GM19452 (cell line): Measurements from ENCODE around the gene GPT2.
"Not testable (repeated sequence)": the region's sequence is repeated elsewhere in the genome, so short reads cannot be mapped to it uniquely, and the experiment has no call there.

Experiments used
- ATAC-seq: cut with Tn5 transposase; IDR thresholded peaks from one replicate; pipeline ENCODE4 v1.9.1; 2021; ENCODE audit not compliant: unreplicated experiment

GPT2 gene

DNA sequence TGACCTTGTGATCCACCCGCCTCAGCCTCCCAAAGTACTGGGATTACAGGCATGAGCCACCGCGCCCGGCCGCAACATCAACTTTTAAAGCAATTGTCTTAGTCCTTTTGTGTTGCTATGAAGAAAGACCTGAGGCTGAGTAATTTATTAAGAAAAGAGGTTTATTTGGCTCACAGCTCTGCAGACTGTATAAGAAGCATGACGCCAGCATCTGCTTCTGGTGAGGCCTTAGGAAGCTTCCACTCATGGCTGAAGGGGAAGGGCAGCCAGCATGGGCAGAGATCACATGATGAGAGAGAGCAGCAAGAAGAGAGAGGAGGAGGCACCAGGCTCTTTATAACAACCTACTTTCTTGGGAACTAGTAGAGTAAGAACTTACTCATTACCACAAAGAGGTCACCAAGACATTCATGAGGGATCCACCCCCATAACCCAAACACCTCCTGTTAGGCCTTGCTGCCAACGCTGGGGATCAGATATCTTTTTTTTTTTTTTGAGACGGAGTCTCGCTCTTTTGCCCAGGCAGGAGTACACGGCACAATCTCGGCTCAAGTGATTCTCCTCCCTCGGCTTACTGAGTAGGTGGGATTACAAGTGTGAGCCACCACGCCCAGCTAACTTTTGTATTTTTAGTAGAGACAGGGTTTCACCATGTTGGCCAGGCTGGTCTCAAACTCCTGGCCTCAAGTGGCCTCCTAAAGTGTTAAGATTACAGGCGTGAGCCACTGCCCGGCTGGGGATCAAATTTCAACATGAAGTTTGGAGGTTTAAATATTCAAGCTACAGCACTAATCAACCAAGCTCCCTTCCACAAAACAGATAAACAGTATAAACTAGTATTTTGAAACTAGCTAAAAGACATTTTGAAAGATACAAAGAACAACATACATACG, 21.4 kb upstream of the GPT2 start:
- no peak for ATAC-seq

DNA sequence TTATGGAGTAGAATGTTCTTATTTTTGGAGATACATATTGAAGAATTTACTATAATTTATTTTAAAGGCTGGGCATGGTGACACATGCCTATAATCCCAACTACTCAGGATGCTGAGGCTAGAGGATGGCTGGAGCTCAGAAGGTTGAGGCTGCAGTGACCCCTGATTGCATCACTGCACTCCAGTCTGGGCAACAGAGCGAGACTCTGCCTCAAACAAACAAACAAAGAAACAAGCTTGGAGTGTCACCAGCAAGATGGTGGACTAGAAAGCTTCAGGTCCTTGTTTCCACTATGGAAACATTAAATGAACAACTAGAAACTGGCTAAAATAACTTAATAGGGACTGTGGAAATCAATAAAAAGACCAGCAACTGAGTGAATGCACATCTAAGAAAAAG, 17.9 kb upstream of the GPT2 start:
- ATAC-seq: no peak

DNA sequence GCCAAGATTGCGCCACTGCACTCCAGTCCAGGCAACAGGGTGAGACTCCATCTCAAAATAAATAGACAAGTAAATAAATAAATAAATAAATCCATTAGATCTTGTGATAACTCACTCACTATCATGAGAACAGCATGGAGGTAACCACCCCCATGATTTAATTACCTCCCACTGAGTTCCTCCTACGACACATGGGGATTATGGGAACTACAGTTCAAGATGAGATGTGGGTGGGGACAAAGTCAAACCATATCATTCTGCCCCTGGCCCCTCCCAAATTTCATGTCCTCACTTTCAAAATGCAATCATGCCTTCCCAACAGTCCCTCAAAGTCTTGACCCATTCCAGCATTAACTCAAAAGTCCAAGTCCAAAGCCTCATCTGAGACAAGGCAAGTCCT, 16.7 kb upstream of the GPT2 start:
- ATAC-seq: not testable (repeated sequence)

DNA sequence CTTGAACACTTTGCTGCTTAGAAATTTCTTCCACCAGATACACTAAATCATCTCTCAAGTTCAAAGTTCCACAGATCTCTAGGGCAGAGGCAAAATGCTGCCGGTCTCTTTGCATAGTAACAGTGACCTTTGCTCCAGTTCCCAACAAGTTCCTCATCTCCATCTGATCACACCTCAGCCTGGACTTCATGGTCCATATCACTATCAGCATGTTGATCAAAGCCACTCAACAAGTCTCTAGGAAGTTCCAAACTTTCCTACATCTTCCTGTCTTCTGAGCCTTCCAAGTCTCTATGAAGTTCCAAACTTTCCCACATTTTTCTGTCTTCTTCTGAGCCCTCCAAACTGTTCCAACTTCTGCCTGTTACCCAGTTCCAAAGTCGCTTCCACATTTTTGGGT, 15.3 kb upstream of the GPT2 start:
- not testable (repeated sequence) for ATAC-seq

DNA sequence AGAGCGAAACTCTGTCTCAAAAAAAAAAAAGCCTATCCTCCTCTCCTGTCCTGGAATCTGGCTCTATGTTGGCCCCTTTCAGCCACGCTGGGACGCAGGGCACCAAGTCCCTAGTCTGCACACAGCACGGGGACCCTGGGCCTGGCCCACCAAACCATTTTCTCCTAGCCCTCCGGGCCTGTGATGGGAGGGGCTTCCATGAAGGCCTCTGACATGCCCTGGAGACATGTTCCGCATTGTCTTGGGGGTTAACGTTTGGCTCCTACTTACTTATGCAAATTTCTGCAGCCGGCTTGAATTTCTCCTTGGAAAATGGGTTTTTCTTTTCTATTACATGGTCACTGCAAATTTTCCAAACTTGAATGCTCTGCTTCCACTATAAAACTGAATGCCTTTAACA, 12.6 kb upstream of the GPT2 start:
- ATAC-seq: no peak

DNA sequence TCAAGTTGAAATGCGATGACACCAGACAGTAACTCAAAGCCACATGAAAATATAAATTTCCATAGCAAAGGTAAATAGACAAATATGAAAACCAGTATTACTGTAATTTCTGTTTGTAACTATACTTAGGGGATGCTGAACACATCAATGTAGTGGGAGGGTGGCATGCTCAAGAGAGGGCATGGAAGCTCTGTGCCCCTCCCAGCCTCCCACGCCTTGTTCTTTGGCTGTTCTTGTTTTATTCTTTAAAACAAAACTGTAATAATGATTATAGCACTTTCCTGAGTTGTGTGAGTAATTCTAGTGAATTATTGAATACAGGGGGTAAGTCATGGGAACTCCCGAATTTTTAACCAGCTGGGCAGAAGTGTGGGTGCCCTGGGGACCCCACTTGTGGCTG, 11.0 kb upstream of the GPT2 start:
- no peak for ATAC-seq

DNA sequence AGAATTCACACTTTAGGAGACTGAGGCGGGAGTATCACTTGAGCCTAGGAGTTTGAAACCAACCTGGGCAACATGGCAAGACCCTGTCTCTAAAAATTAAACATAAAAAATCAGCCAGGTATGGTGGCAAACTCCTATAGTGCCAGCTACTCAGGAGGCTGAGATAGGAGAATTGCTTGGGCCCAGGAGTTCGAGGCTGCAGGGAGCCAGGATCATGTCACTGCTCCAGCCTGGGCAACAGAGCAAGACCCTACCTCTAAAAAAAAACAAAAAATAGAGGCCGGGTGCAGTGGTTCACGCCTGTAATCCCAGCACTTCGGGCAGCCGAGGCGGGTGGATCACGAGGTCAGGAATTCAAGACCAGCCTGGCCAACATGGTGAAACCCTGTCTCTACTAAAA, 8.9 kb upstream of the GPT2 start:
- no peak for ATAC-seq

DNA sequence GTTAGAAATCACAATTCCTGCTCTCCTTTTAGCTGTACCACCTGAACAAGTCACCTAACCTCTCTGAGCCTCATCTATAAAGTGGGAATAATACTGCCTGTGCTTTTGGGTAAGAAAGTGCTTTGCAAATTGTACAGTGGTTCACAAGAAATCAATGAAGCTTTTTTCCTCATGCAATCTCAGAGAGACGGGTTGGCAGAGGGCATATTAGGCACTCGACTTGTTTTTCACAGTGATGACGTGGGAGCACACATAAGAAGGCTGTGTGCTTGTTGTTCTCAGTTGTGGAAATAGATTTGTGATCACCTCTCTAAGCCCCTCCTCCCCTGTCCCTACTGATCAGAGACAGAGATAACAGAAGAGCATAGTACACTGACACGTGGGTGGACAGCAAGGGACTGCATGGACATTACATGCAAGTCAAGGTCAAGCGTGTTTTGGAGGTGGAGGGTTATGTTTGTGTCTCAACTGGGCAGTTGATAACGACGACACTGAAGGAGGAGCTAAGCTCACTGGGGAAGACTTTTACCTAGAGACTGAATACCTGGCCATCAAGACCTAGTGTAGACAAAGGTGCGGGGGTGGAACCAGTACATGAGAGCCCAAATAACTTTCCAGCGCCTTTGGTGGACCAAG, 1.7 kb upstream of the GPT2 start:
- ATAC-seq: no peak

DNA sequence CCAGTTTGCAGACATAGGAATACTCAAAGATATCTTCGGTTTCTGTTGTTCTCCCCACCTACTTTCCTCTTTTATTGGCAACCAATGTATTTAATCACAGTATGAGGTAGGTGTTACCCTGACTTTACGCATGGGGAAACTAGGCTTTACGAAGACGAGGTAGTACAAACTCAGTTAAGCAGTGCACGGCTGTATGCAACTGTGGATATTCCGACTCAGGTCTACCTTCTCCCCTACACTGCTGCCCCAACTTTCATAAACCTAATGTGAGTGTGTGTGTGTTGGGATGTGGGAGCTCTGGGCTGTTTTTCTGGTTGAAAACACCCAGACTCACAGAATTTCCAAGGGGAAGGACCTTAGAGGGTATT, 1.2 kb upstream of the GPT2 start:
- ATAC-seq: no peak

DNA sequence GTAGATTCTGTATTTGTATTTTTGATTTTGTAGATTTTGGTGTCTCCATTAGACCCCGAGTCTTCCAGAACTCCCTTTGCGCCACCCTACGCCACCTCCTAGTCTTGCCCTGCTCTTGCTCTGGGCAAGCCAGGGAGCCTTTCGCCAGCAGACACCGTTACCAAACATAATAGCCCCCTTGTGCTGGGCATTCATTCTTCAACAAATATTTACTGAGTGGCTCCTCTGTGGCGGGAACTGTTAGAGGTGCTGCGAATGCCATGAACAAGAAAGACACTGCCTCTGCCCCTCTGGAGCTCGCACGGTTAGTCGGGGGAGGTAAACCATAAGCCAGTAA, 841 bp upstream of the GPT2 start:
- ATAC-seq: no peak

DNA sequence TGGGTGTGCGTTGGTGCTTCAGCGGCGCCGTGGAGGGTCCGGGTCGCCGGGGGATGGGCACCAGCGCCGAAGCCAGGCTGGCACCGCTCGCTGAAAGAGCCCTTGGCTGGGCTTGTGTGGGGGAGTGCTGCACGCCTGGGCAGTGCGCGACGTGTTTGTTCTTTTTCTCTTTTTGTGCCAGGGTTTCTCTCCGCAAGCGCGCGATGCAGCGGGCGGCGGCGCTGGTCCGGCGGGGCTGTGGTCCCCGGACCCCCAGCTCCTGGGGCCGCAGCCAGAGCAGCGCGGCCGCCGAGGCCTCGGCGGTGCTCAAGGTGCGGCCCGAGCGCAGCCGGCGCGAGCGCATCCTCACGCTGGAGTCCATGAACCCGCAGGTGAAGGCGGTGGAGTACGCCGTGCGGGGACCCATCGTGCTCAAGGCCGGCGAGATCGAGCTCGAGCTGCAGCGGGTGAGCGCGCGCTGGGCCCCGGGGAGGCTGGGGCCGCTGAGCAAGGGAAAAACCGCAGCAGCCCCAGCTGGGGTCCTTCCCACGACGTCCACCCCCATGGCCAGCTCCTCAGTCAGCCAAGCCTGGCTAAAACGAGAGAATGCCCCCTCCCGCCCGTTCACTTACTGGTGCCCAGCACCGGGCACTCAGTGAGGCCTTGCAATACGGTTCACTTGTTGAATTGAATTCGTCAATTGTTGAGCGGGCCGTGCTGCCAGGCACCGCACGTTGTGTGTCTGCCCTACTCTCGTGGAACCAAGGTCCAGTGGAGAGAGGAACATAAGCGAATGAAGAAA, 541 bp downstream of the GPT2 start:
- ATAC-seq: peak; percentile 16

DNA sequence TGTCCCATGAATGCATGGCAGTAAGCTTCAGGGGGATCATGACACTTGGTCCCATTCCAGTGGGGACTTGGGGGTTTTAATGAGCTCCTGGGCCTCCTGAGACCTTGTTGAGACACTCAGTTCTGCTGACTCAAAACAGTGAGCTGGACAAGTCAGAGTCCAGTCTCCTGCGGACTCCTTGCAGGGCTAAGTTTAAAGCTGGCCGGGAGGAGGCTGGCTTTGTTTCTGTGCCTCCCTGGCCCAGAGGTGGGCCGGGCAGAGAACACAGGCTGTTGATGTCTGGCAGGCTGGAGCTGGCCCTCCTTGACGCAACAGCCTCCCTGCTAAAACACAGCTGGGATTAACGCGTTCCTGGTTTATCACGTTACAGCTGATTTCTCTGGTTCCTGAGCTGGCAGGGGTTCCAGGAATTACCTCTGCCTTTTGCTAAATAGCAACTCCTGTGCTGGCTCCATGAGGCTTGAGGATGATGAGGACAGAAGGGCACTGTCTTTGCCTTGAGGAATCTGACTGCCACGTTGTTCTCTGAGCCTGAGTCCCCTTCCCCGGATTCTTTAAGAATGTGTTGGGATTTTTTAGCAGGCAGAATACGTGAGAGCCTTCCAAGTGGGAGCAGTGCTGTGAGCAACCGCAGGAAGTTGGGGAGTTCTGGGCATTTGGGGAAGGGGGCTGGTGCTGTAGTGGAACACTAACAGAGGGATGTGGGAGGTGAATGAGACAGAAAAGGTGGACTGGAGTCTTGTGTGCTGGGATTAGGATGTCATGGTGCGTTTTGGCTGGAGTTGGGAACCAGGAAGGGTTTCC, 2.0 kb downstream of the GPT2 start:
- no peak for ATAC-seq

DNA sequence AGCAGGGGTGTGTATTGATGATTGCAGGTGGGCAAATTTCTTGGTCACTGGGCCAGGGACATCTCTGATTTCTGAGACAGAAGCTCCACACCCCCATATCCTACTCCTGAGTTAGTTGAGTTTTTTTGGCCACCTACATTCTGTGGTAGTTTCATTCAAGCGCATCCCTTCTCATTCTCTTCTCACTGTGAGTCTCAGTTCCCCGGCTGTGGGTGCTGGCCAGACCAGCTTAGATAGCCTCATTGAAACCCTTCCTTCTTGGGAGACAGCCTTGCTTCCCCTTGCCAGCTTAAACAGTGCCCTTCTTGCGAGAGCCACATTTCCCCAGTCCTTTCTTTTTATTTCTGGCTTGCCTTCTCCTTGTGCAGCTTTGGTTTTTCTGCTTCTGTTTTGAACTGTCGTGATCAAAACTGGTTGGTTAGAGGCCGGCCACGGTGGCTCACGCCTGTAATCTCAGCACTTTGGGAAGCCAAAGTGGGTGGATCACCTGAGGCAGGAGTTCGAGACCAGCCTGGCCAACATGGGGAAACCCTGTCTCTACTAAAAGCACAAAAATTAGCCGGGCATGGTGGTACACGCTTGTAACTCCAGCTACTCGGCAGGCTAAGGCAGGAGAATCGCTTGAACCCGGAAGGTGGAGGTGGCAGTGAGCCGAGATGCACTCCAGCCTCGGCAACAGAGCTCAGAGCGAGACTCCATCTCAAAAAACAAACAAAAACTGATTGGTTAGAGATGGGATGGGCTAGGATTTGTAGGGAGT, 2.8 kb downstream of the GPT2 start:
- no peak for ATAC-seq

DNA sequence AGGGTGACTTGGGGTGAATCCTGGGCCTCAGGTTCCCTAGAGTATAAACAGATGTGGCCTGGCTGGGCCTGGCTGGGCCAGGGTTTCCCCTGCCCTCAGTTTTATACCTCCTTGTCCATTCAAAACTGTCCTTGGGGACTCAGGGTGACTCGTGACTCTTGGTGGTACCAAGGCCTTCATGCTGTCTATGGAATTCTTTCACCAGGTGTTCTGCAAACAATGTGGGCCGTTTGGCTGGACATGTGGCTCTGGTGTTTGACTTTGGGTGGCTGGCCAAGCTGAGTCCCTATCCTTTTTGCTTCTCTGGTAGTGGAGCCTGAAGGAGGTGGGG, 3.3 kb downstream of the GPT2 start:
- no peak for ATAC-seq

DNA sequence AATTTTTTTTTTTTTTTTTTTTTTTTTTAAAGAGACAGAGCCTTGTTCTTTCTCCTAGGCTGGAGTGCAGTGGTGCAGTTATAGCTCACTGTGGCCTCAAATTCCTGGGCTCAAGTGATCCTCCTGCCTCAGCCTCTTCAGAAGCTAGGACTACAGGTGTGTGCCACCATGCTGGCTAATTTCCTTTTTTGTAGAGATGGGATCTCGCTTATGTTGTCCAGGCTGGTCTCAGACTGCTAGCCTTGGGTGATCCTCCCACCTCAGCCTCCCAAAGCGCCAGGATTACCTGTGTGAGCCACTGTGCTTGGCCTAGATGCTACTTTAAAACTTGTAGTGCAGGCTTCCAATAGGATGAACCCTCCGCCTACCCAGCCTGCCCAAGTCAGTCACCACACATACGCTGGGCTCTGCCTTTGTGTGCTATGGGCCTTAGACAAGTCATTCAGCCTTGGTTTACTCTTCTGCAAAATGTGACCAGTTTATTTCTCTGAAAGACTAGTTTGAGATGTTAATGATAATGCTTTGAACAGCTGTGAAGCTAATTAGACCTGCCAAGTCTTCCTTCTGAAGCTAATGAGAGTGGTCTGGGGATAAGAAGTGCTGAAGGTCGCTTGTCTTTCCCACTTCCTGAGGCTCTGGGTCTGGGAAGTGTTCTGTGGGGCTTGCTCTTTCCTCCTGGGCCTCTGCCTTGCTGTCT, 5.2 kb downstream of the GPT2 start:
- ATAC-seq: no peak

DNA sequence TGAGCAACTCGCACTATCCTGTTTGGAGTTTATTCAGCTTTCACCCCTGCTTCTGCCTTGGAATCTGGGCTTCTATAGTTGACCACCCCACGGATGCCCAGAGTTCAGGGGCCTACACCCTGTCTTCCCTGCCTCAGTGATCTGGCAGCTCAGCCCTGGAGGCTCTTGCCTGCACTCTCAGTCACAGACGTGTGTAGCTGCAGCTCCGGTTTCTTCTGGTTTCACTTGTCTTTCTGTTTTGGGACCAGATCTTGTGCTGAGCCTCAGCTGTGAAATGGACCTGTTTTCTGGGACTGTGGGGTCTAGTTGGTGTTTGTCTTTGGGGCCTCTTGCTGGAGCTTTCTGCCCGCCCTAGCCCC, 5.8 kb downstream of the GPT2 start:
- ATAC-seq: peak; percentile 70

DNA sequence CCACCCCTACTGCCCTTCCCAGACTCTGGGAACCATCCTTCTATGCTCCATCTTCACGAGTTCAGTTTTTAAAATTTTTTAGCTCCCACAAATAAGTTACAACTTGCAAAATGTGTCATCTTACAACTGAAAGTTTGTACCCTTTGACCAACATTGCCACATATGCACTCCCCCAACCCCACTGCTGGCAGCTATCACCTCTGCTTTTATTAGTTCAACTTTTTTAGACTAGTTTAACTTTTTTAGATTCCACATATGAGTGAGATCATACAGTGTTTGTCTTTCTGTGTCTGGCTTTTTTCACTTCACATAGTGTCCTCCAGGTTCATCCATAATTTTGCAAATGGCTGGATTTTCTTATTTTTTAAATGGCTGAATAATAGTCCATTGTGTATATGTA, 7.7 kb downstream of the GPT2 start:
- no peak for ATAC-seq

DNA sequence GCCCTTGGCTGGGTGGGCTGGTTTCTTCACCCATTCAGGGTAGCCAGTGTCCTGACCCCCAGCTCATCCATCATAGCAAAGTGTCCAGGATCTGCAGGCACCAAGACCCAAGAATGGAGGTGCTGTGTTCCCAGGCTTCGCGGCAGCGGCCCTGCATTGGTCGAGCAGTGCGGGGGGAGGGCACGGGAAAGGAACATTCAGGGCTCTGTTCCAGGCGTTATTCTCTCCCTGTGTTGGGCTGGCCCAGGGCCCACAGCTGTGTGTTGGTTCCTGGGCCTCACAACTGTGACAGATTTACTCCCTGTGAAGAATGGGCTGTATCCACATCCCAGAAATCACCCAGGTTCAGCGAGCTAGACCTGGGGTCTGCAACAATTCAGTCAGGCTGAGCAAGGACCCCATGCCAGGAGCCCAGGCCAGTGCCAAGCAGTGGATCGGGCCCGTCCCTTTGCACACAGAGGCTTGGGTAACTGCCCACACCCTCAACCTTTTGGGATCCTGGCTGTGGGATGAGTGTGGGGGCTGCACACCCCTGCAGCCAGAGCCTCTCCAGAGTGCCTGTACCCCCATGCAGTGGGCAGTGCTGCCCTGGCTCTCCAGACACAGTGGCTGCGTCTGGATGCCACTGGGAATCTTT, 10.0 kb downstream of the GPT2 start:
- no peak for ATAC-seq

DNA sequence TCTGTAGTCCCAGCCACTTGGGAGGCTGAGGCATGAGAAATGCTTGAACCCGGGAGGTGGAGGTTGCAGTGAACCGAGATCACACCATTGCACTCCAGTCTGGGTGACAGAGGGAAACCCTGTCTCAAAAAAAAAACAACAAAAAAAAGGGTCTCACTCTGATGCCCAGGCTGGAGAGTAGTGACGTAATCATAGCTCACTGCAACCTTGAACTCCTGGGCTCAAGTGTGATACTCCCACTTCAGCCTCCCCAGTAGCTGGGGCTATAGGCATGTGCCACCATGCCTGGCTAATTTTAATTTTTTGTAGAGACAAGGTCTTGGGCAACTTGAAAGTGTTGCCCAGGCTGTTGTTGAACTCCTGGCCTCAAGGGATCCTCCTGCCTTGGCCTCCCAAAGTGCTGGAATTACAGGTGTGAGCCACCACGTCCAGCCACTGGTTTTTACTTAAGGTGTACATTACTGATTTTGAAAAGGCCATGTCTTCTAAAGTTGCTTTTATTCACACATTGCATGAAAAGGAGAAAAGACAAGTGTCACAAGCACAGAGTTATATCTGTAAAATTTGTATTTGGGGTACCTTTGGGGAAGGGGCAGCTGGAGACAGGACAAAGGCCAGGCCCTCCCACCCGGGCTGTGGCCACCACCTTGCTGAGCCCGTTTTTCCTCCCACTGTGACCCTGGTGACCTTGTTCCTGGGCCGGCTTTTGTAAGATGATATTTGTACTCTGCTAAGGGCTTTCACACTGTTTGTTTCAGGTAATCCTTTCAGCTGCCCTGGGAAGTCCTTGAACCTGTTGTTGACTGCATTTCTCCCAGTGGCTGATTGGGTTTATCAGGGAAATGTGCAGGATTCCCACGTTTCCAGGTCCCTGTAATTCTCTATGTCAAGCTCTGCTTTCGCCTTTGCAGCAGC, 11.5 kb downstream of the GPT2 start:
- ATAC-seq: no peak
